ENCODE data around the gene CAMSAP2. TPM values are rescaled to one million over a fixed set of nuclear protein-coding genes. Genes with fewer than 3 reads are reported as not detected.

CAMSAP2 gene
- total and polyA plus RNA-seq, 8 donors = 32.2 to 55.0 (median 48.8) TPM

GRCh38 chr1:200737647-200738291 is 924 bp upstream of the CAMSAP2 start:
- peaks cover 10 to 27% of the 10 kb centered on the region in 2 donors for H3K4me1 ChIP-seq
- H3K4me3 ChIP-seq = peak overlapping the region in 1 of 2 donors; percentile 84
- intact Hi-C loops (cut with DNase I) = no loop called here
- ATAC-seq (no peak), DNase-seq (no peak)
- no peak for TF ChIP-seq CTCF (IDR thresholded peaks at IDR 0.05)
- no peaks in the 10 kb centered on the region for H3K36me3 ChIP-seq
- peaks cover 0 to 50% of the 10 kb centered on the region in 2 donors for H3K27me3 ChIP-seq
- H3K27ac ChIP-seq = peak overlapping the region; percentile 89 to 97
- H3K9me3 ChIP-seq = no peaks in the 10 kb centered on the region

GRCh38 chr1:200738949-200739651 is 407 bp downstream of the CAMSAP2 start:
- intact Hi-C loops (cut with DNase I) = no loop called here
- H3K36me3 ChIP-seq = no peaks in the 10 kb centered on the region
- H3K4me1 ChIP-seq = peaks cover 16 to 30% of the 10 kb centered on the region in 2 donors
- DNase-seq (peak; percentile 82 to 91 (median 88)), ATAC-seq (peak; percentile 88)
- peak overlapping the region; percentile 97 to 98 for H3K27ac ChIP-seq
- H3K9me3 ChIP-seq = no peaks in the 10 kb centered on the region
- H3K4me3 ChIP-seq = peak overlapping the region; percentile 60 to 84
- no peak for TF ChIP-seq CTCF (IDR thresholded peaks at IDR 0.05)
- H3K27me3 ChIP-seq = peaks cover 0 to 52% of the 10 kb centered on the region in 2 donors

- Histone ChIP-seq H3K27me3 (peaks cover 0 to 52% of the 10 kb centered on the region in 2 donors), H3K27ac (peak overlapping the region; percentile 97 to 98), H3K36me3 (no peaks in the 10 kb centered on the region), H3K4me3 (peak overlapping the region; percentile 60 to 84), H3K4me1 (peaks cover 19 to 30% of the 10 kb centered on the region in 2 donors), H3K9me3 (no peaks in the 10 kb centered on the region)
- no peak for TF ChIP-seq CTCF (IDR thresholded peaks at IDR 0.05)
- DNase-seq = peak in 2 of 4 donors; percentile 16 to 31
- intact Hi-C loops (cut with DNase I) = no loop called here
- no peak for ATAC-seq
Measured at GRCh38 chr1:200739702-200740570, 1.2 kb downstream of the CAMSAP2 start.

GRCh38 chr1:200740571-200741208 is 2.0 kb downstream of the CAMSAP2 start:
- H3K9me3 ChIP-seq = no peaks in the 10 kb centered on the region
- DNase-seq (no peak), ATAC-seq (no peak)
- intact Hi-C loops (cut with DNase I) = no loop called here
- no peak overlapping the region for H3K27ac ChIP-seq
- peak overlapping the region; percentile 60 to 84 for H3K4me3 ChIP-seq
- H3K4me1 ChIP-seq = peaks cover 19 to 30% of the 10 kb centered on the region in 2 donors
- H3K36me3 ChIP-seq = no peaks in the 10 kb centered on the region
- no peak for TF ChIP-seq CTCF (IDR thresholded peaks at IDR 0.05)
- peaks cover 0 to 52% of the 10 kb centered on the region in 2 donors for H3K27me3 ChIP-seq
